Medulla oblongata (tissue), 1 donor: ENCODE measurements around the gene ARHGAP12.

Experiments
- DNase-seq: peaks from one replicate; pipeline ENCODE4 v3.0.0-alpha.2; 2015; ENCODE audit errors: extremely low spot score

The ARHGAP12 gene

GRCh38 chr10:31949266-31949665, 20.6 kb upstream of the ARHGAP12 start:
- DNase-seq, result no peak

- DNase-seq, result no peak
These were observed 19.4 kb upstream of the ARHGAP12 start for GRCh38 chr10:31948021-31948420.

- peak; percentile 65 for DNase-seq
These were observed 18.7 kb upstream of the ARHGAP12 start for GRCh38 chr10:31947144-31947926.

- no peak for DNase-seq
These were observed 16.8 kb upstream of the ARHGAP12 start for GRCh38 chr10:31945392-31945791.

GRCh38 chr10:31944071-31944433, 15.4 kb upstream of the ARHGAP12 start:
- no peak for DNase-seq

GRCh38 chr10:31942892-31943291, 14.3 kb upstream of the ARHGAP12 start:
- DNase-seq, result no peak

GRCh38 chr10:31942435-31942834, 13.8 kb upstream of the ARHGAP12 start:
- DNase-seq, result no peak

GRCh38 chr10:31940839-31941653, 12.4 kb upstream of the ARHGAP12 start:
- no peak for DNase-seq

- no peak for DNase-seq
These were observed 11.4 kb upstream of the ARHGAP12 start for GRCh38 chr10:31939797-31940708.

GRCh38 chr10:31937371-31937770, 8.7 kb upstream of the ARHGAP12 start:
- DNase-seq, result no peak

- no peak for DNase-seq
These were observed 8.3 kb upstream of the ARHGAP12 start for GRCh38 chr10:31936933-31937332.

GRCh38 chr10:31936086-31936485, 7.5 kb upstream of the ARHGAP12 start:
- DNase-seq, result no peak

GRCh38 chr10:31935678-31936077, 7.0 kb upstream of the ARHGAP12 start:
- no peak for DNase-seq

GRCh38 chr10:31932838-31933237, 4.2 kb upstream of the ARHGAP12 start:
- DNase-seq, result no peak

- no peak for DNase-seq
These were observed 2.2 kb upstream of the ARHGAP12 start for GRCh38 chr10:31930856-31931255.

GRCh38 chr10:31930023-31930751, 1.6 kb upstream of the ARHGAP12 start:
- DNase-seq, result peak; percentile 72

- peak; percentile 78 for DNase-seq
These were observed 811 bp upstream of the ARHGAP12 start for GRCh38 chr10:31929261-31930022.

GRCh38 chr10:31927884-31928548, 615 bp downstream of the ARHGAP12 start:
- peak; percentile 48 for DNase-seq

- DNase-seq, result peak; percentile 64
These were observed 1.1 kb downstream of the ARHGAP12 start for GRCh38 chr10:31927565-31927883.
